HL-60/S4 treated with phorbol 12-myristate 13-acetate at 8.2 ng/mL for 4 days and 3 days (cell line): ENCODE measurements around the gene ABCB9.
"Not testable (repeated sequence)": the region's sequence is repeated elsewhere in the genome, so short reads cannot be mapped to it uniquely, and the experiment has no call there.

Source experiments
- in situ Hi-C: fragments of 300-500 bp; cut with MboI; formaldehyde crosslinking; loops from 2 replicates; pipeline ENCODE4 v1.15.0; 2022; ENCODE audit warnings: low sequenced_read_pairs

The ABCB9 gene

DNA sequence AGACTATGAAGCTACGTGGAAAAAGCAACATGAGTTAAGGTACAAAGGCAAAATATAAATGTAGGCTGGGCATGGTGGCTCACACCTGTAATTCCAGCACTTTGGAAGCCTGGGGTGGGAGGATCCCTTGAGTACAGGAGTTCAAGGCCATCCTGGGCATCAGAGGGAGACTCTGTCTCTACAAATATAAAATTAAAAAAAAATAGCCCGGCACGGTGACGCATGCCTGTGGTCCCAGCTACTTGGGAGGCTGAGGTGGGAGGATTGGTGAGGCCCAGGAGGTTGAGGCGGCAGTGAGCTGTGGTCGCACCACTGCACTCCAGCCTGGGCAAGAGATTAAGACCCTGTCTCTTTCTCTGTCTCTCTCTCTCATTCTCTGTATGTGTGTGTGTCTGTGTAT is 66.4 kb downstream of the ABCB9 start:
- in situ Hi-C loops, result no loop called here

DNA sequence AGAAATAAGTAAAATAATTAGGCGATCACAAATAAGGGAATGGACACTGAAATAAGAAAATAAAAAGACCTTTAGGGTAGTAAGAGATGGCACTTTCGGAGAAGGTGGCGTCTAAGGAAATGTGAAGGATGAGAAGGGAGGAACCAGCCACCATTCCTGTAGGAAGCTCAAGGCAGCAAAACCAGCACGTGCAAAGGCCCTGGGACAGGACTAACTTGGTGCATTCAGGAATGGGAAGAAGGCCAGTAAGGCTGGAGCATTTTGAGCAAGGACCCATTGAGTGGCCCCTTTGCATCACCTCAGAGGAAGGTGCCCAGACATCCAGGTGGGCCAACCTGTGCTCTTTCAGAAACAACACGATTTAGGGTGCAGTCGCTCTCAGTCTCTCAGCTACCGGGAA is 69.6 kb downstream of the ABCB9 start:
- in situ Hi-C loops, result no loop called here

DNA sequence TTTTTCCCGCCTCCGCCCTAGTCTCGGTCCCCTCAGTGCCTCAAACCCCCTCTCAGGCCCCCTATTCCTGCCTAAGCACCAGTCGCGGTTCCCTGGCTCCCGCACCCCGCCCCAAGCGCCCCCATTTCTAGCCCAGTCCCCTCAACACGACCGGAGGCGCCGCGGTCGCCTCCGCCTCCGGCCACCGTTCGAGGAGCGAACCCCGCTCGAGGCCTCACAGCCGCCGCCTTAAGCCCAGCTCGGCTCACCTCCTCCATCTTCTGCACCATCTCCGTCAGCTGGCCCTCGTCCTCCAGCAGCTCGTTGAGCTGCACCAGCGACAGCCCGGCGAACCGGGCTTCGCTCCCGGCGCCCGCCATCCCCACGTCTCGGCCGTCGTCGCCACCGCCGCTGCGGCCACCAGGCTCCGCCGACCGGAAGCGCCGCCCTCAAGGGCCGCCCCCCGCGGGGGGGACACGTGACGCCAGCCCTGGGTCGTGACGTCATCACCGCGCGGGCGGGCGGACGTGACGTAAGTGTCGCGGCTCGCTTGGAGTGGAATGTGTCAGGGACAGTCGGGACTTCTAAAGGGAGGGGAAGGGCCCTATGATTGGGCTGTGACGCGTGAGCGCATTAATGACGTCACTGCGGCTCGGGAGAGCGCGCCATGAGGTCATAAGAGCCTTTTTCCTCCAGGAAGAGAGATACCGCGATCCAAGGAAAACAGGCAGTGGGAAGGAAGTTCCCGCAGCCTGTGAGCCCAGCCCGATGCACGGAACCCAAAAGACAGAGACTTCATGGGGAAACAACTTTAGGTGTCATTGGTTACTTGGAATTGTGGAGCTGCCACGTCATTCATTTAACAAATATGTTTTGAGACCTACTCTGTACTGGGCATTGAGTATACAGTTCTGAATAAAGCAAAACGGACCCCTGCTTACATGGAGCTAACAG is 70.3 kb downstream of the ABCB9 start, which contains the start of gene VPS37B:
Gene VPS37B (minus strand): TSS at position 421 of the 933 bp plus-strand sequence. CDS start 62 bp downstream, at position 359.
- in situ Hi-C loops, result no loop called here

DNA sequence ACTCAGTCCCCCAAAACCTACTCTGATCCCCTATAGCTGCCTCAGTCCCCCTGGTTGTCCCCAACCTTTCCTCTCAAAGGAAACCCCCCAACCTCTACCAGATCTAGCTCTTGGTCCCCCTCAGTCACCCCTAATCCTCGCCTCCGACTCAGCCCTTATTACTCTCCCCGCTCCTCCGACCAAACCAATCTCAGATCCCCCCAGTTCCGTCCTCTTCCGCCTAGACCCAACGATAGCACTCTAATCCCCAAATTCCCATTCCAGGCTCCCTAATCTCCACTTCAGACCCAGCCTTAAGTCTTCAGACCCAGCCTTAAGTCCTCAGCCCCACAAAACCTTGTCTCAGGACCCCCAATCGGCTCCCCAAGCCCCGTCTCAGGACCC is 71.0 kb downstream of the ABCB9 start:
- in situ Hi-C loops, result no loop called here

DNA sequence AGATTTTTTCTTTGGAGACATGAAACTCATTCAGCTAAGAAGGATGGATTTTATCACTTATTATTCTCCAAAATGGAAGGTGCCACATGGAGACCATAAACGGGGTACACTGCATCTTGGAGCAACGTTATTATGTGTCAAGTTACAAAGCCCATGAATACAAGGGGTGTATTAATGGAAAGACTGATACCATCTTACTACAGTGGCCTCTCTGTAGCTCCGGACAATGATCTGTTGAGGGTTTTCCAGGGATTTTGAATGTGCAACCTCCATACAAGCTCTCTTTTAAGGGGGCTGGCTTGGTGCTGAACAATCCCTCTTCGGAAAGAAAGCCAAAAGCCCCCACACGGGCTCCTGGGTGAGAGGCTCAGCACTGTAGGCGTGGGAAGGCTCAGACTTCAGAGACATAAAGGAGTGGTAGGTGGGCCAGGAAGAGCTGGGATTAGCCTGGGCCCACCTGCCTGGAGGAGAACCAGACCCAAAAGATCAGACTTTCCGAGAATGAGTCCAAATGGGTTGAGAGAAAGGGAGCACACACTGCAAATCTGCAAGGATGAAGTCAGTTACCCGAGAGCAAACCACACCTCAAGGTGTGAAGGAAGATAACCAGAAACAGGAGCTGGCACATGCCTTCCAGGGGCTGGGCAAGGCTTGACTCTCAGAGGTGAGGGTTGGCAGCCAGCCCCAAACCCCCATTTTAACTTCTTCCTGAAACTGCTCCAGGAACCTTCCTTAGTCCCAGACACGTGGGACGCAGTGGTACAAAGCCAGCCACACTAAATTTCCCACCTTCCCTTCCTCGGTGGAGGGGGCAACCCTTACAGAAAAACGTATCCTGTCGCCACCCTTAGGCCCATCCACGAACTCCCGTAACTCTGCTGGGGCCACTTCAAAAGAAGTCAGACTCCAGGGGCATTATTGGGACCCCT is 71.8 kb downstream of the ABCB9 start:
- in situ Hi-C loops, result no loop called here

DNA sequence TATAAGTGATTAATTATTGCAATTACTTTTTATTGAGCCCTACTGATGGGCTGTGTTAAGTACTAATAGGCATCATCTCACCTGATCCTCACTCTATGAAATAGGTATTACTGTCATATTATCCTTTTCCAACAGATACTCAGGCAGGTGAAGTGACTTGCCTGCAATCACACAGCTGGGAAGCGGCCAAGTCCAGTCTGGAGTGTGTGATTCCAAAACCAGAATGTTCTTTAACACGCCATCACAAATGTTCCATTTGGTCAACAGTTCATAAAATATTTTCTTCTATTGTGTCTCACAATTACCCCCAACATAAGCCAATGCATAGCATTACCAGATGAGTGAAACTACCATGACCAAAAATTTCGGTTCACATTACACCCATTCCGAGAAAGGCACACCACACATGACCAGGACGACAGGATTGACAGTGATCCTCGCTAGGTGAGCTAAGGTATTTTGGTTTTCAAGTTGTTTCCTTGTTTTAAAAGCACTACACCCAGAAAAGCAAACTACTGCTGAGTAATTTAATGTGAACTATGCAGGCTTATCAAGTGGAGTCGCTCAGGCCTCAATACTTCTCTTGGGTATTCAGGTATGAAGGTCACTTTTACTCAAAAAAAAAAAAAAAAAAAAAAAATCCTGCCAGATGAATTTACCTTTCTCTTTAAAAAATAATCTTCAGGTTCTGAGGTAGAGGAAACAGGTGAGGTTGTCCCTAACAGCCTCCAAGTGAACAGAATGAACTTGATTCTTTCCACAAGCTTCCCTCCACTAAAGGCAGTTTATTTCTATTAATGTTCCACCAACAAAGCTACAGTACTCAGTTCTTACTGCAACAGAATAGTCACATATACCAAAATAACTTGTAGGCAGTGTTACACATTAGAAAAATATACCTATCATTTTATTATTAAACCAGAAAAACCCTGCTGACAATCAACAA is 72.8 kb downstream of the ABCB9 start:
- in situ Hi-C loops, result no loop called here

DNA sequence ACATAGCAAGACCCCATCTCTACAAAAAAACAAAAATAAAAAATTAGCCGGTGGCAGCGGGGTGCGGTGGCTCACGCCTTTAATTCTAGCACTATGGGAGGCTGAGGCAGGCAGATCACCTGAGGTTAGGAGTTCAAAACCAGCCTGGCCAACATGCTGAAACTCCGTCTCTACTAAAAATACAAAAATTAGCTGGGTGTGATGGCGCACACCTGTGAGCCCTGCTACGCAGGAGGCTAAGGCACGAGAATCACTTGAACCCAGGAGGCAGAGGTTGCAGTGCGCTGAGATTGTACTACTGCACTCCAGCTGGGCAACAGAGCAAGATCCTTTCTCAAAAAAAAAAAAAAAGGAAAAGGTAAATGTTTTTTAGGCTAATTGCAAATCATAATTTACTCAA is 73.5 kb downstream of the ABCB9 start:
- in situ Hi-C loops, result not testable (repeated sequence)

DNA sequence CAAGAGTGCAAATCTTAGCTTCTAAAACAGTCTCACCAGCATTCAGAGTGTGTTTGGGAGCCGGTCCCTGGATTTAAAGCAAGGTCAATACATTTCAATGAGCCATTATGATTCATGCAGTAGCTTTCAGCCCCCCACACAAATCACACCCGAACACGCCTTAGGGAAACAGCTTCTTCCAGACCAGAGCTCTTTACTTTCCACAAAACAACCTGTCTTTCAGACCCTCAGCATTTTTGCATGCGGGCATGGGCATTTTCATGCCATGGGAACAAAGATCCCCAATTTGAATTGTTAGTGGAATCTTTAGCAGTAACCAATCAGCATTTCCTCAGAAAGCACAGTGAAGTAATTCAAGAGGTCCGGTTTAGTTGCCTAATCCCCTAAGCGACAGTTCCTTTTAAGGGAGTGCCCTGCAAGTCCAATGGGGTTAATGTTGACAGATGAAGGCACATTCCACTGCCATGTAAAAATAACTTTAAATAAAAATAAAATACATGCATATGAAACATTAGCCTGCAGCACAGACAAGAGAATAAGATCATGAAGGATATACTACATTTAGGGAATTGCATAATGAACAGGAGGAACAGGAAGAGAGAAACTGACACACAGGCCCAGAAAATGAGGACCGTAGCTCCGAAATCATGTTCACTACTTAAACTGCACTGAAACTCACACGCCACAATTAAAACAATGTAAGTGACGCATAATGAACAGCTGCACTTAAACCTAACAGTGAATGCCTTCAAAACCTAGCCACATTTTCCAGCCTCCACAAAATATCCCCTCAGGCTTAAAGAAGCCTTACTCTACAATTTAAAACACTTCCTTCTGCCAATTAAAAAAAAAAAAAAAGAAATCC is 74.4 kb downstream of the ABCB9 start:
- in situ Hi-C loops, result no loop called here

DNA sequence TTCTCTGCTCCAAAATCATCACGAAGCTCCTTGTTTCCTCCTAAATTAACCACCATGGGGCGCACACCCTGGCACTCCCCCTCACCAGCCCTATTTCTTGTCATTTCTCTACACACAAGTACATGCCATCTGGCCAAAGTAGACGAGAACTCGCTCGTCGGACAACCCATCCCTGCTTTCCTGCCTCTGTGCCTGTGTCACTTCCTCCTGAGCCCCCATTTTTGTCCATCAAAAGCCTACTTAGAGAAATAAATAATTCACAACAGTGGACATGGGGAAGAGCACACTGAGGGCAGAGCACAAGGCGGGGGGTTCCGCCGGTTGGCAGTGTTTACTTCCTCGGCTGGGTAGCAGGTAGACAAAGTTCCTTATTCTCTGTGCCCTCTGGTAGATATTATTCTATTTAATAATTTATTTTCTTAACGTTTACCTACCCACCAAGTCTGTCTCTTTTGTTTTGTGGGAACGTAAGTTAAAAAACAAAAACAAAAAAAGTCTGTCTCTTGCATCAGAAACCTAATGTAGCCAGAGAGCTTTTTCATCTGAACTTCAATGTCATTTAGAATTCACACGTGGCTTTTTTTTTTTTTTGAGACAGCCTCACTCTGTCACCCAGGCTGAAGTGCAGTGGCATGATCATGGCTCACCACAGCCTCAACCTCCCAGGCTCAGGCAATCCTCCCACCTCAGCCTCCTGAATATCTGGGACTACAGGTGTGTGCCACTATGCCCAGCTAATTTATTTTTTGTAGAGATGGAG is 76.3 kb downstream of the ABCB9 start:
- in situ Hi-C loops, result no loop called here

DNA sequence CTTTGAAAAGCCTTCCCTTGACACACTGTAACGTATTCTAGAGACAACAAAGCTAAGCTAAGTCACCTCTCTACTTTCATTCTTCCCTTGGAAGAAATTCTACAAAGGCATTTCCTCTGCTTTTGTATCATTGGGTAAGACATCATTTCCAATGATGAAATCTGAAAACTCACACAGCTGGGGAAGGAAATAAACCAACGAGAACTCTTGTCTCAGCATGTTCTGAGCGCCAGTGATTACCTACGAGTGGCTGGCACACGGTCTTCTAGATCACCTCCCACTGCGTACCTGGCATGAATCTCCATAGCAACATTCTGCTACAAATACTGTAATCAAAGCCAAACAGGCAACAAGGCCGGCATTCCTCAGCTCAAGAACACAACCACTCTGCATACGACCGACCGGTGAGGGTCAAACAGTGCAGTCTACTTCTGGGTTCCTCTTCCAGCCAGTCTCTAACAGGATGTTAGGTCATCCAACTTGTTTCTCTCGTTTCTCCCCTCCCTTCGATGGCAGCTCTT is 78.0 kb downstream of the ABCB9 start:
- in situ Hi-C loops, result no loop called here

DNA sequence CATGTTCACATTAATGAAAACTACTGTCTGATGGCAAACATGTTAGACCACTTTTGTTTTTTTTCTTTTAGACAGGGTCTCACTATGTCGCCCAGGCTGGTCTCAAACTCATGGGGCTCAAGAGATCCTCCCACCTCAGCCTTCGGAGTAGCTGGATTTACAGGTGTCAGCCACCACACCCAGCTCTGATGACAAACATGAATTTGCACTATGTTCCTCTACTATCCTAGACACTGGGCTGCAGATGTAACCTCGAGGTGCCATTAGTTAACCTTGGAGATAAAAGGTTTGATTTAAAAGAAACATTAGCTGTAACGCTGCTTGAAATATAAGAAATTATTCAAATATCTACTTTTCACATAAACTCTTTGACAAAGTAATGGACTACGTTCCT is 78.4 kb downstream of the ABCB9 start:
- in situ Hi-C loops, result no loop called here

DNA sequence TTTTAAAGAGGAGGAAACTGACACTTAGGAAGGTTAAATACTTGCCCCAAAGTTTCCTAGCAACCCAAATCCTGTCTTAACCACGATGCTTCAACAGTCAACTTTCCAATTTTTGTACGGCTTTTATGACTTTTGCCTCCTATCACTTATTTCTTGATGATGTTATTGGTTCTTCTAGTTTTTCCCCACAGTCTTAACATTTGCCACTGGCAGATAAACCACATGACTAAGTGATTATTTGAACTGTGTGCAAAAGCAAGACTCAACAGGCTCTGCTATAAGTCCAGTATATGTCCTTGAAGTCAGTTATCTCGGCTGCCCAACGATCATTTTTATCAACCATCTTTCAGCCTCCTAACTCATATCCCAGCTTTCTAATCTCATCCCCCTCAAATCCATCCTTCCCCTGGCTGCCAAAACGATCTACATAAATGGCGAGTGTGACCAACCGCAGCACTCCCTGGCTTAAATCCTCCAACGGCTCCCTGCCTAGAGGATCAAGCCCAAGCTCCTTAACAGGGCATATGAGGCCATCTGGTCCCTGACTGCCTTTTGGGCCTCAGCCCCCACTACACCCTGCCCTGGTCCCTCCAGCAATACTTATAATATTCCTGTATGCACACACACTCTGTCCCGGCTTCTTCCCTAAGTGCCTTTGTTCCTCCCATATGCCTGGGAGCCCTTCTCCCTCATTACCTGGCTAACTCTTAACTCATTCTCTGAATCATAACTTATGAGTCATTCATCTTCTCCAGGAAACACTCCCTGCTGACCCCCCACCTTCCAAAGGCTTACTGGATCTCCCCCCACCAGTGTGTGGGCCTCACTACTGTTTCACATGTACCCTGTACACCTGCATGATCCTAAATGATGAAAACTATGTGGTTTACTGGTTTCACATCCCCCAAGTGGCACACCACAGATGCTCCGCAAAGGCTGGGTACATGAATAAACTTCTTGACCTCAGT is 79.1 kb downstream of the ABCB9 start:
- in situ Hi-C loops, result no loop called here

DNA sequence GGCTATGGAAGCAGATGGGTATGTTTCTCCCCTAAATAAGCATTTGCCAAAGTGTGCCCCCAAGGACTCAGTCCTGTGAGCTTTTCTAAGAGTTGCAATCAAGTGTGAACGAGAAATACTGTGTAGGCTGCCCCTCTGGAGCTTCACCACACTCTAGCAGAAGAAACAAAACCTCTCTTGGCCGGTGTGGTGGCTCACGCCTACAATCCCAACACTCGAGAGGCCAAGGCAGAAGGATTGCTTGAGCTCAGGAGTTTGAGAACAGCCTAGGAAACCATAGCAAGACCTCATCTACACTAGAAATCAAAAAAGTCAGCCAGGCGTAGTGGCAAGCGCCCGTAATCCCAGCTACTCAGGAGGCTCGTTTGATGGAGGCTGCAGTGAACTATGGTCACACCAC is 80.1 kb downstream of the ABCB9 start:
- in situ Hi-C loops, result no loop called here

DNA sequence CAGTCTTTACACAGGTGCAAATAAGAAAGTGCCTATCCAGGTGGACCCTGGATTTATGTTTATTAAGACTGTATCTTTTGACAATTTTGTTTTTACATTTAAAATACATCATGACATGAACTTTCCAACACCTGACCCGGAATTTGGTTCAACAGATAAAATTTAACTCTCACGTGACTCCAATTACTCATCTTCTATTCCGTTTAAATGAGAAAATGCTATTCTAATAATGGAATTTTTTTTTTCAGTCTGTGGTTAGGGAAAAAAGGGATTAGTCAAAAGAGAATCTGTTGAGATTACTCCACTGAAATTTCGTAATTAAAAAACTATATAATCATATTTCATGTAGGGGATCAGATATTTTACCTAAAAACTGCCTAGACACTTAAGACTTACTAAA is 81.4 kb downstream of the ABCB9 start:
- in situ Hi-C loops, result no loop called here

DNA sequence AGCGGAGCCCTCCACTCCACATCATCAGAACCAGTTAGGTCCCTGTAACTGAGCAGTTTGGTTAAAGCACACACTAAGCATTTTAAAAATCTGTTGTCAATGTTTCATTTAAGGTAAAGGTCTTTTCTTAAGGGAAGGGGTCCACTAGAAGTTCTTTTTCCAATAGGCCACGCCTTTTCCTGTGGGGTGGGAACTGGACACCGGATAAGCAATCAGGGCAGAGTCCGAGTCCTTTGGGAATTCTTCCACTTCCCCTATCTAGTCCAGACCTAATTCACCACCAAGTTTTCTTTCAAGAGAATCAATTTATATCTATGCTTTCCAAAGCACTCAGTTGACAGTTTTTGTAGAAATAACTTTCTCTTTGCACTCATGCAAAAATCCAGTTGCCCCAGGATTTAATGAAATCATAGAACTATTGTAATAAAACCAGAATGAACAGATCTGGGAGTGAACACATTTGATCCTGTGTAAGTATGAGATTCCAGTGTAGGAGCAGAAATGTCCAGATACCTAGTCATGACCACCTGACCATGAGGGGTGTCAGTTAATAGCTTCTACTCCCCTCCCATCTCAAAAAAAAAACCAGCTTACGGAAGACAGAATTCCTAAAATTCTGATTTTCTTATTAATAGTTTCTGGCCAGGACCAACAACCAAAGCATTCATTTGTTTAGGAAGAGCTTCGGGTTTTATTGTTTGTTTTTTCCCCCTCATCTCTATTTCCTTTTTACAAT is 82.0 kb downstream of the ABCB9 start:
- in situ Hi-C loops, result no loop called here

DNA sequence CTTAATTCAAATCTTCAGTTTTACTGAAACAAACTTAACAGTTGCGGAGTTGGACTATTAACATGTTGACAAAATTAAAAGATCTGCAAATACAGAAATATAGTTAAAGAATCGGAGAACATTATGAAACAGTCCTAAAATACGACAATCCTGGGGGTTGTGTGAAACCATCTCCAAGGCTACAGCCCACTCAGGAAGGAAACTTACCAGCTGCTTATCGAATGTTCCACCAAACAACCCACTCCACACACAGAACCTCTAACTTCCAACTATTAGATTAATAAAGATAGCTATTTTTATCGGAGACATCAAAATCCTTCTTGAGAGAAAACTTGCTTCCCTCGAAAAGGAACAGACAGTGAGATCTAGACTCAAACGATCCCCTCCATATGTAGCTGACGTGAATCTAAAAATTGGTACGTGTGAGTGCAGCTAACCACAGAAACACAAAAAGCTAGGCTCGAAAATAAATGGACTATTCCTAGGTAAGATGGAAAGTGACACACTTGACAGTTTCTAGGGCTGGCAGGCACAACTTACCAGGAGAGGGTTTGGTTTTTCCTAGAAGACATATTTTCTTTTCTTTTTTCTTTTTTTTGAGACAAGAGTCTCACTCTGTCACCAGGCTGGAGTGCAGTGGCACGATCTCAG is 83.2 kb downstream of the ABCB9 start:
- in situ Hi-C loops, result no loop called here
